ENCODE data around the gene ALG2.

Gene ALG2

DNA sequence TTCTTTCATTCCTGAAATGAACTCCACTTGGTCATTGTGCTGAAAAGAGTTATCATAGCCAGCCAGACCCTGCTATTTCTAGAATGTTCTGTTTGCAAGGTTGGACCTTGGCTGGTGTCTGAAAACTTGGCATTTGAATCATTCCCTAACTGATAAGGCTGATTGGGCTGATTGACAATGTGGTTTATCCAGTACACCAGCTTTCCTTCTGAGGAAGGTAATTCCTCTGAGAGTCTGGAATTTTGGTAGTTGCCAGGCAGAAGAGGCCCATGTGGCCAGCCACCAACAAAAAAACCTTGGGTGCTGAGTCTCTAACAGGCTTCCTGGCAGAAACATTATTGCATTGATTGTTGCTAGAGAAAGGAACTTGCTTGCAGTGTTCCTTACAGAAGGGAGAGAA is 15.6 kb upstream of the ALG2 start:
- DNase-seq (ENCODE audit: low read depth in 1 of 2, low spot score in 1 of 2), result no peak
- TF ChIP-seq POLR2AphosphoS5 (IDR thresholded peaks at IDR 0.05; ENCODE audit: low read depth) (no peak), GABPA (IDR thresholded peaks at IDR 0.05; ENCODE audit: low read depth) (no peak)
- H3K4me3 ChIP-seq (replicated peaks; ENCODE audit: insufficient read depth, low read length), result no peak overlapping the region
- no peak overlapping the region for H3K27ac ChIP-seq (replicated peaks)
- H3K27me3 ChIP-seq (ENCODE audit: insufficient read depth, poor library complexity, severe bottlenecking), result no peaks in the 10 kb centered on the region

DNA sequence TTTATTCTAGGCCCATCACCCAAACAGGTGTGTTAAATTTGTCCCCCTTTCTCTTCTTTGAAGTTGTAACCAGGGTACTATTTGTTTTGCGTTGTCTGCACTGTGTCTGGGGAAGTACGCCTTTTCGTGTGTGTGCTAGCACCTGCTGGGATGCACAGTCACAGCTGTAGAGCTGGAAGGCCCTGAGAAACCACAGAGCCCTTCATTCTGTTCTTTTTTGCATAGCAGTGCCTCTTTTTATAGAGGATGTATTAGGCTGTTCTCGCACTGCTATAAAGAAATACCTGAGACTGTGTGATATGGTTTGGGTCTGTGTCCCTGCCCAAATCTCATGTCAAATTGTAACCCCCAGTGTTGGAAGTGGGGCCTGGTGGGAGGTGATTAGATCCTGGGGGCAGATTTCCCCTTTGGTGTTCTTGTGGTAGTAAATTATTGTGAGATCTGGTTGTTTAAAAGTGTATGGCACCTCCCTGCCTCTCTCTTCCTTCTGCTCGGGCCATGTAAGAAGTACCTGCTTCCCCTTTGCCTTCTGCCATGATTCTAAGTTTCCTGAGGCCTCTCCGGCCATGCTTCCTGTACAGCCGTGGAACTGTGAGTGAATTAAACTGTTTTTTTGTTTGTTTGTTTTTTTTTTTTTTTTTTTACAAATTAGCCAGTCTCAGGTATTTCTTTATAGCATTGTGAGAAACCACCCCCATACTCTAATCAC is 14.3 kb upstream of the ALG2 start:
- no peak overlapping the region for H3K4me3 ChIP-seq (replicated peaks; ENCODE audit: insufficient read depth, low read length)
- H3K27ac ChIP-seq (replicated peaks), result peak overlapping the region; percentile 17; the same call in 1 of the 2 replicates
- DNase-seq (ENCODE audit: low read depth in 1 of 2, low spot score in 1 of 2), result peak in 1 of 2 experiments; percentile 32
- TF ChIP-seq, protein P1, sequence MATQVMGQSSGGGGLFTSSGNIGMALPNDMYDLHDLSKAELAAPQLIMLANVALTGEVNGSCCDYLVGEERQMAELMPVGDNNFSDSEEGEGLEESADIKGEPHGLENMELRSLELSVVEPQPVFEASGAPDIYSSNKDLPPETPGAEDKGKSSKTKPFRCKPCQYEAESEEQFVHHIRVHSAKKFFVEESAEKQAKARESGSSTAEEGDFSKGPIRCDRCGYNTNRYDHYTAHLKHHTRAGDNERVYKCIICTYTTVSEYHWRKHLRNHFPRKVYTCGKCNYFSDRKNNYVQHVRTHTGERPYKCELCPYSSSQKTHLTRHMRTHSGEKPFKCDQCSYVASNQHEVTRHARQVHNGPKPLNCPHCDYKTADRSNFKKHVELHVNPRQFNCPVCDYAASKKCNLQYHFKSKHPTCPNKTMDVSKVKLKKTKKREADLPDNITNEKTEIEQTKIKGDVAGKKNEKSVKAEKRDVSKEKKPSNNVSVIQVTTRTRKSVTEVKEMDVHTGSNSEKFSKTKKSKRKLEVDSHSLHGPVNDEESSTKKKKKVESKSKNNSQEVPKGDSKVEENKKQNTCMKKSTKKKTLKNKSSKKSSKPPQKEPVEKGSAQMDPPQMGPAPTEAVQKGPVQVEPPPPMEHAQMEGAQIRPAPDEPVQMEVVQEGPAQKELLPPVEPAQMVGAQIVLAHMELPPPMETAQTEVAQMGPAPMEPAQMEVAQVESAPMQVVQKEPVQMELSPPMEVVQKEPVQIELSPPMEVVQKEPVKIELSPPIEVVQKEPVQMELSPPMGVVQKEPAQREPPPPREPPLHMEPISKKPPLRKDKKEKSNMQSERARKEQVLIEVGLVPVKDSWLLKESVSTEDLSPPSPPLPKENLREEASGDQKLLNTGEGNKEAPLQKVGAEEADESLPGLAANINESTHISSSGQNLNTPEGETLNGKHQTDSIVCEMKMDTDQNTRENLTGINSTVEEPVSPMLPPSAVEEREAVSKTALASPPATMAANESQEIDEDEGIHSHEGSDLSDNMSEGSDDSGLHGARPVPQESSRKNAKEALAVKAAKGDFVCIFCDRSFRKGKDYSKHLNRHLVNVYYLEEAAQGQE (IDR thresholded peaks at IDR 0.05; ENCODE audit: insufficient replicate concordance, low read depth), result no peak
- no peak for TF ChIP-seq POLR2AphosphoS5 (IDR thresholded peaks at IDR 0.05; ENCODE audit: low read depth)
- TF ChIP-seq SPI1 (IDR thresholded peaks at IDR 0.05; ENCODE audit: borderline replicate concordance, low read depth), result no peak
- no peak for TF ChIP-seq GABPA (IDR thresholded peaks at IDR 0.05; ENCODE audit: low read depth)
- TF ChIP-seq, protein P2, sequence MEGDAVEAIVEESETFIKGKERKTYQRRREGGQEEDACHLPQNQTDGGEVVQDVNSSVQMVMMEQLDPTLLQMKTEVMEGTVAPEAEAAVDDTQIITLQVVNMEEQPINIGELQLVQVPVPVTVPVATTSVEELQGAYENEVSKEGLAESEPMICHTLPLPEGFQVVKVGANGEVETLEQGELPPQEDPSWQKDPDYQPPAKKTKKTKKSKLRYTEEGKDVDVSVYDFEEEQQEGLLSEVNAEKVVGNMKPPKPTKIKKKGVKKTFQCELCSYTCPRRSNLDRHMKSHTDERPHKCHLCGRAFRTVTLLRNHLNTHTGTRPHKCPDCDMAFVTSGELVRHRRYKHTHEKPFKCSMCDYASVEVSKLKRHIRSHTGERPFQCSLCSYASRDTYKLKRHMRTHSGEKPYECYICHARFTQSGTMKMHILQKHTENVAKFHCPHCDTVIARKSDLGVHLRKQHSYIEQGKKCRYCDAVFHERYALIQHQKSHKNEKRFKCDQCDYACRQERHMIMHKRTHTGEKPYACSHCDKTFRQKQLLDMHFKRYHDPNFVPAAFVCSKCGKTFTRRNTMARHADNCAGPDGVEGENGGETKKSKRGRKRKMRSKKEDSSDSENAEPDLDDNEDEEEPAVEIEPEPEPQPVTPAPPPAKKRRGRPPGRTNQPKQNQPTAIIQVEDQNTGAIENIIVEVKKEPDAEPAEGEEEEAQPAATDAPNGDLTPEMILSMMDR (IDR thresholded peaks at IDR 0.05; ENCODE audit: insufficient read depth, low read length), result no peak
- H3K27me3 ChIP-seq (ENCODE audit: insufficient read depth, poor library complexity, severe bottlenecking), result no peaks in the 10 kb centered on the region

DNA sequence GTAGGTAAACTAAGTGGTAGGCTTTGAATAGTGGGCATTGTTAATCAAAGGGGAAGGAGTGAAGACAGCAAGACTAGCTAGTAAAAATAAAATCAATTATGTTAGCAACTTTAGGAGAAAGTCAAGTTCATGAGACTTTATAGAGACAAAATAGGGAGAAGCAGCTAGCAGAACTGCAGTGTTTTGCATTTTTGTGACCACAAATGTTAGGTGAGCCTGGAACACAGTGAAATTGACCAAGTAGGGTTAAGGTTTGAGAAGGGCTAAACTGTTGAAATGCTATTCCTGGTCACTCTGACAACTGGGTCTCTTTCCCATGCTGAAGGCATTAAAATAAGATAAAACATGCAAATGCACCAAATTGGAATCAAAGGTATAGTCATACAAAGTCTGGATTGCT is 13.3 kb upstream of the ALG2 start:
- DNase-seq (ENCODE audit: low read depth in 1 of 2, low spot score in 1 of 2), result no peak
- H3K27ac ChIP-seq (replicated peaks), result no peak overlapping the region
- no peak overlapping the region for H3K4me3 ChIP-seq (replicated peaks; ENCODE audit: insufficient read depth, low read length)
- no peak for TF ChIP-seq POLR2AphosphoS5 (IDR thresholded peaks at IDR 0.05; ENCODE audit: low read depth)
- no peak for TF ChIP-seq SPI1 (IDR thresholded peaks at IDR 0.05; ENCODE audit: borderline replicate concordance, low read depth)
- TF ChIP-seq, protein P1 (IDR thresholded peaks at IDR 0.05; ENCODE audit: insufficient replicate concordance, low read depth), result no peak
- no peak for TF ChIP-seq GABPA (IDR thresholded peaks at IDR 0.05; ENCODE audit: low read depth)
- TF ChIP-seq, protein P2 (IDR thresholded peaks at IDR 0.05; ENCODE audit: insufficient read depth, low read length), result no peak
- no peaks in the 10 kb centered on the region for H3K27me3 ChIP-seq (ENCODE audit: insufficient read depth, poor library complexity, severe bottlenecking)

DNA sequence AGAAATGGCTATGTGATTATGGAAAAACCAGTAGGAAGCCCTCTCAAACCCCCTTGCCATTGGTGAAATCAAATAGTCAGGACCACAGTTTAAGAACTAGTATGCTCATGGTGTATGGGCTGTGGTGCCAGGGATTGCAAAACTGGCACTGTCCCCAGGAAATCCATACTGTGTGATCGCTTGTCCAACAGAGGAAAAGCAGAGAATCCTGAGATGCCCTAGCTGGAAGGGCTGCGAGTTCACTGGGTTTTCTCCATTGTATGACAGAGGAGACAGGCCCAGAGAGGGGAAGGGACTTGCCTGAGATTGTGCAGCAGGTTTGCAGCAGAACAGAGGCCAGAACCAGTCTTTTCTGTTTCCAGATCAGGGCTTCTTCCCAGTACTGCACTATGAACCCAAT is 12.9 kb upstream of the ALG2 start:
- TF ChIP-seq, protein P1 (IDR thresholded peaks at IDR 0.05; ENCODE audit: insufficient replicate concordance, low read depth), result no peak
- no peak for TF ChIP-seq SPI1 (IDR thresholded peaks at IDR 0.05; ENCODE audit: borderline replicate concordance, low read depth)
- TF ChIP-seq POLR2AphosphoS5 (IDR thresholded peaks at IDR 0.05; ENCODE audit: low read depth), result no peak
- TF ChIP-seq, protein P2 (IDR thresholded peaks at IDR 0.05; ENCODE audit: insufficient read depth, low read length), result no peak
- no peak for TF ChIP-seq GABPA (IDR thresholded peaks at IDR 0.05; ENCODE audit: low read depth)
- H3K27ac ChIP-seq (replicated peaks), result no peak overlapping the region
- no peaks in the 10 kb centered on the region for H3K27me3 ChIP-seq (ENCODE audit: insufficient read depth, poor library complexity, severe bottlenecking)
- DNase-seq (ENCODE audit: low read depth in 1 of 2, low spot score in 1 of 2), result no peak
- H3K4me3 ChIP-seq (replicated peaks; ENCODE audit: insufficient read depth, low read length), result no peak overlapping the region

All from HL-60 (cell line).